Panc1 (cell line): ENCODE data around the gene SH3PXD2A. TPM values are rescaled to one million over a fixed set of nuclear protein-coding genes. Genes with fewer than 3 reads are reported as not detected.

Experiments used
- ATAC-seq: fragments of 200-7000 bp; cut with Tn5 transposase; 2 replicates; pipeline ENCODE4 v1.9.1; 2020; ENCODE audit warnings: mild to moderate bottlenecking, moderate library complexity
- BruUV-seq: library from RNA; stranded (reverse); fragments of 400-500 nt; replicated peaks from 2 replicates; lab custom pipeline; 2021; lab: Mats Ljungman, UMichigan
- CTCF ChIA-PET: fragments of 300-600 bp; sonication (Branson Sonifier 250); formaldehyde crosslinking; loops from one replicate; lab custom pipeline; 2022; ENCODE audit warnings: antibody characterized with exemption; lab: Charles Lee
- POLR2A ChIA-PET: fragments of 300-600 bp; sonication (Branson Sonifier 250); formaldehyde crosslinking; loops from one replicate; lab custom pipeline; 2022; ENCODE audit warnings: antibody characterized with exemption; lab: Charles Lee
- DNase-seq: peaks from one replicate; pipeline ENCODE4 v3.0.0-alpha.2; 2010; ENCODE audit warnings: low read depth, low spot score
- H3K27ac ChIP-seq: 2 replicates; pipeline ENCODE4 v1.5.1; 2011; ENCODE audit warnings: mild to moderate bottlenecking, low read length, inconsistent platforms
- H3K27me3 ChIP-seq: fragments of 200-500 bp; sonication (Bioruptor generic); 2 replicates; pipeline ENCODE4 v1.6.0; 2014; ENCODE audit warnings: low read length, inconsistent platforms; ENCODE audit not compliant: control insufficient read depth, insufficient read depth
- H3K36me3 ChIP-seq: fragments of 200-500 bp; sonication (Bioruptor generic); 2 replicates; pipeline ENCODE4 v1.5.1; 2014; ENCODE audit warnings: inconsistent platforms, mild to moderate bottlenecking, low read length, moderate library complexity; ENCODE audit not compliant: control insufficient read depth, insufficient read depth
- H3K4me1 ChIP-seq: 2 replicates; pipeline ENCODE4 v1.5.1; 2011; ENCODE audit warnings: inconsistent platforms, mild to moderate bottlenecking, low read length, moderate library complexity; ENCODE audit not compliant: control insufficient read depth, insufficient read depth
- H3K4me3 ChIP-seq, 2 experiments: 2 replicates each; pipeline ENCODE4 v1.5.1; 2011 to 2012; ENCODE audit warnings: low read depth in 2 of 2, low read length in 2 of 2, mild to moderate bottlenecking in 2 of 2, inconsistent platforms in 1 of 2, moderate library complexity in 1 of 2
- H3K9me3 ChIP-seq: fragments of 200-500 bp; sonication (Bioruptor generic); 2 replicates; pipeline ENCODE4 v1.5.1; 2014; ENCODE audit warnings: low read depth, mild to moderate bottlenecking, inconsistent platforms, low read length, moderate library complexity; ENCODE audit not compliant: control insufficient read depth, insufficient read depth
- CTCF ChIP-seq: fragments of 450-650 bp; IDR thresholded peaks from 2 replicates; pipeline ENCODE4 v1.5.1; 2017; ENCODE audit warnings: mild to moderate bottlenecking
- POLR2AphosphoS5 ChIP-seq: IDR thresholded peaks from 2 replicates; pipeline ENCODE4 v1.6.1; 2012; ENCODE audit warnings: mild to moderate bottlenecking, low read depth, low read length, moderate library complexity
- REST ChIP-seq, 2 experiments: IDR thresholded peaks; 2 replicates each; pipeline ENCODE4 v1.6.1; 2011 to 2012; ENCODE audit warnings: low read depth in 2 of 2, control low read depth in 1 of 2, low read length in 1 of 2, mild to moderate bottlenecking in 1 of 2, moderate library complexity in 1 of 2; ENCODE audit not compliant: insufficient read depth in 1 of 2
- SIN3A ChIP-seq: IDR thresholded peaks from 2 replicates; pipeline ENCODE4 v1.6.1; 2012; ENCODE audit warnings: low read depth, mild to moderate bottlenecking, low read length, moderate library complexity, borderline replicate concordance; ENCODE audit not compliant: insufficient read depth
- TCF7L2 ChIP-seq: IDR thresholded peaks from 2 replicates; pipeline ENCODE4 v1.6.1; 2011; ENCODE audit warnings: mild to moderate bottlenecking, low read depth, low read length, inconsistent platforms
- in situ Hi-C: cut with HindIII; loops from 2 replicates; pipeline ENCODE4 v1.10.0; 2016; ENCODE audit warnings: low sequenced_read_pairs, low pct_unique_long_range_greater_than_20kb
- intact Hi-C: fragments of 100-400 bp; cut with micrococcal nuclease; formaldehyde crosslinking; loops from one replicate; pipeline ENCODE4 v1.10.0; 2022; ENCODE audit not compliant: unreplicated experiment
- total RNA-seq: library from RNA; stranded (reverse); gene quantifications from one replicate; pipeline ENCODE4 v1.2.1, GENCODE V29; 2021; ENCODE audit not compliant: unreplicated experiment

The SH3PXD2A gene
- total RNA-seq, 1 experiment from 2014 or later: 5.7 TPM

- no peaks in the 10 kb centered on the region; the same call in 1 of the 2 replicates for H3K4me1 ChIP-seq
- no peaks in the 10 kb centered on the region for H3K27me3 ChIP-seq
- no peak overlapping the region for H3K27ac ChIP-seq
- no peak for TF ChIP-seq CTCF
- TF ChIP-seq POLR2AphosphoS5: no peak
- no peak for TF ChIP-seq REST (IDR thresholded peaks at IDR 0.05; ENCODE audit: insufficient read depth in 1 of 2, low read depth in 2 of 2, low read length in 1 of 2)
- no peak for TF ChIP-seq TCF7L2
- no peak for TF ChIP-seq SIN3A
- in situ Hi-C loops (no loop called here), intact Hi-C loops (no loop called here)
- BruUV-seq: no TSS peak
- DNase-seq: no peak
- no peak for ATAC-seq
- CTCF ChIA-PET: interaction anchor here (0.5 to 0.9 kb wide), 2 partner anchors 9 to 11 kb away, joined by 5 to 9 read pairs; no protein-coding TSS in a partner anchor
- no peak overlapping the region for H3K4me3 ChIP-seq
- POLR2A ChIA-PET: interaction anchor here (0.6 kb wide), 2 partner anchors 108 to 111 kb away, joined by 3 to 4 read pairs; no protein-coding TSS in a partner anchor
- H3K36me3 ChIP-seq: no peaks in the 10 kb centered on the region
- H3K9me3 ChIP-seq: no peaks in the 10 kb centered on the region
Observed at GRCh38 chr10:103778358-103779139, 76.8 kb downstream of the SH3PXD2A start.

- no peaks in the 10 kb centered on the region for H3K36me3 ChIP-seq
- no TSS peak for BruUV-seq
- H3K27me3 ChIP-seq: no peaks in the 10 kb centered on the region
- intact Hi-C loops: no loop called here
- in situ Hi-C loops: no loop called here
- POLR2A ChIA-PET: interaction anchor here (0.6 kb wide), 1 partner anchor 451 kb away, joined by 6 read pairs; no protein-coding TSS in a partner anchor
- no peak for TF ChIP-seq SIN3A
- TF ChIP-seq CTCF: no peak
- TF ChIP-seq TCF7L2: no peak
- no peak for TF ChIP-seq POLR2AphosphoS5
- TF ChIP-seq REST (IDR thresholded peaks at IDR 0.05; ENCODE audit: insufficient read depth in 1 of 2, low read depth in 2 of 2, low read length in 1 of 2): no peak
- CTCF ChIA-PET: no interaction called here
- H3K4me1 ChIP-seq: peaks cover 9% of the 10 kb centered on the region
- no peak overlapping the region for H3K4me3 ChIP-seq
- H3K9me3 ChIP-seq: no peaks in the 10 kb centered on the region
- ATAC-seq (no peak), DNase-seq (no peak)
- no peak overlapping the region for H3K27ac ChIP-seq
Observed at GRCh38 chr10:103776878-103777591, 78.3 kb downstream of the SH3PXD2A start.
